ENCODE data around the gene C6orf89.
A peak's percentile ranks its signal among the peaks of the same experiment; 100 is the strongest.

Gene C6orf89

GRCh38 chr6:36850021-36850420, 35.7 kb upstream of the C6orf89 start:
- TF ChIP-seq POLR2AphosphoS5 (IDR thresholded peaks at IDR 0.05; ENCODE audit: low read depth, low read length), result no peak
- no peak for TF ChIP-seq SIN3A (IDR thresholded peaks at IDR 0.05; ENCODE audit: borderline replicate concordance, insufficient read depth, low read length)
- TF ChIP-seq TAF1 (IDR thresholded peaks at IDR 0.05; ENCODE audit: borderline replicate concordance, insufficient read depth, low read length), result no peak
- no peak for TF ChIP-seq FOXP2 (optimal IDR thresholded peaks at IDR 0.05; ENCODE audit: borderline replicate concordance, extremely low read depth, extremely low read length, insufficient read depth)
- TF ChIP-seq REST (IDR thresholded peaks at IDR 0.05; ENCODE audit: insufficient read depth in 1 of 2, low read depth in 2 of 2, low read length in 2 of 2), result no peak

- TF ChIP-seq TAF1 (IDR thresholded peaks at IDR 0.05; ENCODE audit: borderline replicate concordance, insufficient read depth, low read length) (peak; percentile 21; the same call in 1 of the 2 replicates), POLR2AphosphoS5 (IDR thresholded peaks at IDR 0.05; ENCODE audit: low read depth, low read length) (no peak)
These were observed 34.6 kb upstream of the C6orf89 start for GRCh38 chr6:36851149-36851614.

GRCh38 chr6:36851626-36852025, 34.1 kb upstream of the C6orf89 start:
- TF ChIP-seq REST (IDR thresholded peaks at IDR 0.05; ENCODE audit: insufficient read depth in 1 of 2, low read depth in 2 of 2, low read length in 2 of 2), result no peak

GRCh38 chr6:36852481-36853147, 33.1 kb upstream of the C6orf89 start:
- no peak for TF ChIP-seq TAF1 (IDR thresholded peaks at IDR 0.05; ENCODE audit: borderline replicate concordance, insufficient read depth, low read length)
- TF ChIP-seq FOXP2 (optimal IDR thresholded peaks at IDR 0.05; ENCODE audit: borderline replicate concordance, extremely low read depth, extremely low read length, insufficient read depth), result no peak
- TF ChIP-seq REST (IDR thresholded peaks at IDR 0.05; ENCODE audit: insufficient read depth in 1 of 2, low read depth in 2 of 2, low read length in 2 of 2), result no peak
- no peak for TF ChIP-seq SIN3A (IDR thresholded peaks at IDR 0.05; ENCODE audit: borderline replicate concordance, insufficient read depth, low read length)
- TF ChIP-seq POLR2AphosphoS5 (IDR thresholded peaks at IDR 0.05; ENCODE audit: low read depth, low read length), result no peak

- TF ChIP-seq SIN3A (IDR thresholded peaks at IDR 0.05; ENCODE audit: borderline replicate concordance, insufficient read depth, low read length) (no peak), FOXP2 (optimal IDR thresholded peaks at IDR 0.05; ENCODE audit: borderline replicate concordance, extremely low read depth, extremely low read length, insufficient read depth) (no peak), POLR2AphosphoS5 (IDR thresholded peaks at IDR 0.05; ENCODE audit: low read depth, low read length) (no peak), REST (IDR thresholded peaks at IDR 0.05; ENCODE audit: insufficient read depth in 1 of 2, low read depth in 2 of 2, low read length in 2 of 2) (no peak), TAF1 (IDR thresholded peaks at IDR 0.05; ENCODE audit: borderline replicate concordance, insufficient read depth, low read length) (no peak)
These were observed 32.4 kb upstream of the C6orf89 start for GRCh38 chr6:36853325-36853724.
